ENCODE data around the gene MYOG. TPM values are rescaled to one million over a fixed set of nuclear protein-coding genes. Genes with fewer than 3 reads are reported as not detected.
A peak's percentile ranks its signal among the peaks of the same experiment; 100 is the strongest.

MYOG gene
- total RNA-seq, 4 donors from 2014 or later, result not detected

GRCh38 chr1:203130358-203130985 lies 44.7 kb upstream of the MYOG start:
- intact Hi-C loops (cut with DNase I; ENCODE audit: low total_unique reads), result no loop called here
- WGBS, 2 donors (ENCODE audit: low coverage in 1 of 2), result 63% methylated on average over 3 of the region's 3 CpGs; no CpG with 5 or more reads in 1 of the 2 donors
- Histone ChIP-seq H3K9me3 (no peaks in the 10 kb centered on the region), H3K27me3 (peaks cover 27% of the 10 kb centered on the region), H3K4me3 (no peak overlapping the region), H3K36me3 (no peaks in the 10 kb centered on the region), H3K27ac (no peak overlapping the region), H3K4me1 (peaks cover 6 to 30% (median 10%) of the 10 kb centered on the region in 4 donors)
- peak; percentile 6 for DNase-seq
- in situ Hi-C loops (cut with MboI; ENCODE audit: low pct_ligation_motif_present in 1 of 4, low pct_unique_long_range_greater_than_20kb in 1 of 4, low sequenced_read_pairs in 3 of 4), result no loop called here
- TF ChIP-seq CTCF (IDR thresholded peaks at IDR 0.05) (no peak), POLR2A (IDR thresholded peaks at IDR 0.05) (no peak), POLR2AphosphoS5 (IDR thresholded peaks at IDR 0.05) (no peak), EP300 (IDR thresholded peaks at IDR 0.05; ENCODE audit: low read depth) (no peak)

GRCh38 chr1:203129501-203130231 lies 43.9 kb upstream of the MYOG start:
- Histone ChIP-seq H3K36me3 (no peaks in the 10 kb centered on the region), H3K4me1 (peaks cover 6 to 30% (median 10%) of the 10 kb centered on the region in 4 donors), H3K9me3 (no peaks in the 10 kb centered on the region), H3K27me3 (peaks cover 32% of the 10 kb centered on the region), H3K4me3 (no peak overlapping the region), H3K27ac (no peak overlapping the region)
- WGBS, 2 donors (ENCODE audit: low coverage in 1 of 2), result 48% methylated on average over 7 of the region's 7 CpGs; no CpG with 5 or more reads in 1 of the 2 donors
- peak; percentile 13 for DNase-seq
- in situ Hi-C loops (cut with MboI; ENCODE audit: low pct_ligation_motif_present in 1 of 4, low pct_unique_long_range_greater_than_20kb in 1 of 4, low sequenced_read_pairs in 3 of 4) (no loop called here), intact Hi-C loops (cut with DNase I; ENCODE audit: low total_unique reads) (no loop called here)
- TF ChIP-seq POLR2A (IDR thresholded peaks at IDR 0.05) (no peak), EP300 (IDR thresholded peaks at IDR 0.05; ENCODE audit: low read depth) (no peak), CTCF (IDR thresholded peaks at IDR 0.05) (no peak), POLR2AphosphoS5 (IDR thresholded peaks at IDR 0.05) (no peak)

GRCh38 chr1:203128716-203129500 lies 43.1 kb upstream of the MYOG start:
- DNase-seq, result peak; percentile 4
- Histone ChIP-seq H3K36me3 (no peaks in the 10 kb centered on the region), H3K4me1 (peaks cover 6 to 30% (median 10%) of the 10 kb centered on the region in 4 donors), H3K27ac (no peak overlapping the region), H3K4me3 (no peak overlapping the region), H3K27me3 (peaks cover 40% of the 10 kb centered on the region), H3K9me3 (no peaks in the 10 kb centered on the region)
- TF ChIP-seq CTCF (IDR thresholded peaks at IDR 0.05) (no peak), POLR2AphosphoS5 (IDR thresholded peaks at IDR 0.05) (no peak), POLR2A (IDR thresholded peaks at IDR 0.05) (no peak), EP300 (IDR thresholded peaks at IDR 0.05; ENCODE audit: low read depth) (no peak)
- 88% methylated on average over 29 of the region's 29 CpGs; no CpG with 5 or more reads in 1 of the 2 donors for WGBS, 2 donors (ENCODE audit: low coverage in 1 of 2)
- intact Hi-C loops (cut with DNase I; ENCODE audit: low total_unique reads) (no loop called here), in situ Hi-C loops (cut with MboI; ENCODE audit: low pct_ligation_motif_present in 1 of 4, low pct_unique_long_range_greater_than_20kb in 1 of 4, low sequenced_read_pairs in 3 of 4) (no loop called here)

- H3K27me3 ChIP-seq, result peaks cover 45% of the 10 kb centered on the region
- TF ChIP-seq POLR2A (IDR thresholded peaks at IDR 0.05) (no peak), POLR2AphosphoS5 (IDR thresholded peaks at IDR 0.05) (no peak), EP300 (IDR thresholded peaks at IDR 0.05; ENCODE audit: low read depth) (no peak), CTCF (IDR thresholded peaks at IDR 0.05) (no peak)
- no peaks in the 10 kb centered on the region for H3K9me3 ChIP-seq
- peaks cover 6 to 30% (median 10%) of the 10 kb centered on the region in 4 donors for H3K4me1 ChIP-seq
- WGBS, 2 donors (ENCODE audit: low coverage in 1 of 2), result 37% methylated on average over 7 of the region's 7 CpGs; no CpG with 5 or more reads in 1 of the 2 donors
- intact Hi-C loops (cut with DNase I; ENCODE audit: low total_unique reads) (no loop called here), in situ Hi-C loops (cut with MboI; ENCODE audit: low pct_ligation_motif_present in 1 of 4, low pct_unique_long_range_greater_than_20kb in 1 of 4, low sequenced_read_pairs in 3 of 4) (no loop called here)
- H3K36me3 ChIP-seq, result no peaks in the 10 kb centered on the region
- peak overlapping the region in 2 of 4 donors; percentile 10 to 30 for H3K27ac ChIP-seq
- peak overlapping the region in 3 of 4 donors; percentile 18 to 44 (median 33) for H3K4me3 ChIP-seq
- DNase-seq, result no peak
Observed at GRCh38 chr1:203128431-203128715, 42.6 kb upstream of the MYOG start.

Measured in transverse colon (tissue), 4 donors.